OCI-LY3 (cell line): ENCODE measurements around the gene BAD.

Experiments
- EZH2phosphoT487 ChIP-seq: fragments of 200-600 bp; shearing (Covaris generic); IDR thresholded peaks from 2 replicates; pipeline ENCODE4 v1.6.1; 2018; ENCODE audit warnings: antibody characterized with exemption, mixed run types, low read depth
- TF ChIP-seq, protein P1 (sequence below): fragments of 200-600, 300-600 bp; sonication (generic); IDR thresholded peaks from 2 replicates; pipeline ENCODE4 v1.5.1; 2014; ENCODE audit warnings: antibody characterized with exemption, low read length, low read depth

DNA sequence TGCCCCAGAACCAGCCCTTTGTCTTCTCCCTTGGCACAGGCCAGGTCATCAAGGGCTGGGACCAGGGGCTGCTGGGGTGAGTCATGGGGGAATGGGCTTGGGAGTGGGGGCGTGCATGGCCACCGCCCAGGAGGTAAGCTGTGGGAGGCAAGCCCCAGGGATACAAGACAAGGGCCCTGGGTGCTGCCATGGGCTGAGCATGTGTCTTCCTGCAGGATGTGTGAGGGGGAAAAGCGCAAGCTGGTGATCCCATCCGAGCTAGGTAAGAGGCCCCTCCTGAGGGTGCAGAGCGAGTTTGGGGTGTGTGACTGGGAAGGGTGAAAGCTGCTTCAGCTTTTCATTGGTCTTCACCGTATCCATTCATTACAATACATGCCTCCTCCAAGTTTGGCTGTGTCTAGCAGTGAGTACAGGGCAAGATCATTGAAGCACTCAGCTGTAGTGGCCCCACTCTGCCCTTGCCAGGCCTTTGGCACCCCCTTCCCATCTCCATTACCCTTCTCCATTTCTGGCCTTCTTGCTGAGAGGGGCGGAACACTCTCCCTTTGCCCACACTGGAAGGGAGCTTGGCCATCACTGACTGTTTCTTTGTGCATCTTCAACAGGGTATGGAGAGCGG, 41.1 kb downstream of the BAD start:
- TF ChIP-seq, protein P1, sequence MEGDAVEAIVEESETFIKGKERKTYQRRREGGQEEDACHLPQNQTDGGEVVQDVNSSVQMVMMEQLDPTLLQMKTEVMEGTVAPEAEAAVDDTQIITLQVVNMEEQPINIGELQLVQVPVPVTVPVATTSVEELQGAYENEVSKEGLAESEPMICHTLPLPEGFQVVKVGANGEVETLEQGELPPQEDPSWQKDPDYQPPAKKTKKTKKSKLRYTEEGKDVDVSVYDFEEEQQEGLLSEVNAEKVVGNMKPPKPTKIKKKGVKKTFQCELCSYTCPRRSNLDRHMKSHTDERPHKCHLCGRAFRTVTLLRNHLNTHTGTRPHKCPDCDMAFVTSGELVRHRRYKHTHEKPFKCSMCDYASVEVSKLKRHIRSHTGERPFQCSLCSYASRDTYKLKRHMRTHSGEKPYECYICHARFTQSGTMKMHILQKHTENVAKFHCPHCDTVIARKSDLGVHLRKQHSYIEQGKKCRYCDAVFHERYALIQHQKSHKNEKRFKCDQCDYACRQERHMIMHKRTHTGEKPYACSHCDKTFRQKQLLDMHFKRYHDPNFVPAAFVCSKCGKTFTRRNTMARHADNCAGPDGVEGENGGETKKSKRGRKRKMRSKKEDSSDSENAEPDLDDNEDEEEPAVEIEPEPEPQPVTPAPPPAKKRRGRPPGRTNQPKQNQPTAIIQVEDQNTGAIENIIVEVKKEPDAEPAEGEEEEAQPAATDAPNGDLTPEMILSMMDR, result no peak
- no peak for TF ChIP-seq EZH2phosphoT487
